HepG2 (cell line): ENCODE results near the gene DOK4. TPM values are rescaled to one million over a fixed set of nuclear protein-coding genes. Genes with fewer than 3 reads are reported as not detected.
A peak's percentile ranks its signal among the peaks of the same experiment; 100 is the strongest.

Experiments used
- ATAD3A ChIP-seq: sonication (generic); formaldehyde crosslinking; IDR thresholded peaks from 2 replicates; pipeline ENCODE4 v1.4.0; 2020; ENCODE audit warnings: missing genetic modification reagents
- CHCHD3 ChIP-seq: sonication (generic); formaldehyde crosslinking; IDR thresholded peaks from 2 replicates; pipeline ENCODE4 v1.8.0; 2022; ENCODE audit warnings: mild to moderate bottlenecking, missing genetic modification reagents, moderate library complexity
- MIXL1 ChIP-seq: IDR thresholded peaks from 2 replicates; pipeline ENCODE4 v1.6.1; 2016
- PAWR ChIP-seq: sonication (generic); formaldehyde crosslinking; IDR thresholded peaks from 2 replicates; pipeline ENCODE4 v1.4.0; 2020; ENCODE audit warnings: missing genetic modification reagents, mild to moderate bottlenecking, borderline replicate concordance
- POGK ChIP-seq: sonication (generic); formaldehyde crosslinking; conservative IDR thresholded peaks from 2 replicates; pipeline ENCODE4 v1.8.0; 2022; ENCODE audit warnings: mild to moderate bottlenecking, moderate library complexity, missing genetic modification reagents
- RORA ChIP-seq: sonication (generic); formaldehyde crosslinking; IDR thresholded peaks from 2 replicates; pipeline ENCODE4 v1.5.0; 2020; ENCODE audit warnings: mild to moderate bottlenecking, missing genetic modification reagents, moderate library complexity
- SIN3A ChIP-seq: IDR thresholded peaks from 2 replicates; pipeline ENCODE4 v1.6.1; 2011; ENCODE audit warnings: low read depth, mild to moderate bottlenecking, control low read depth, low read length, borderline replicate concordance
- SKIL ChIP-seq: sonication (generic); formaldehyde crosslinking; IDR thresholded peaks from 2 replicates; pipeline ENCODE4 v1.8.0; 2022; ENCODE audit warnings: missing genetic modification reagents, mild to moderate bottlenecking, moderate library complexity, borderline replicate concordance
- TERF1 ChIP-seq: sonication (generic); formaldehyde crosslinking; IDR thresholded peaks from 2 replicates; pipeline ENCODE4 v1.8.0; 2022; ENCODE audit warnings: mild to moderate bottlenecking, missing genetic modification reagents, moderate library complexity
- TFDP1 ChIP-seq: IDR thresholded peaks from 2 replicates; pipeline ENCODE4 v1.6.1; 2016; ENCODE audit warnings: missing compliant biosample characterization, missing genetic modification reagents, borderline replicate concordance
- UBTF ChIP-seq: sonication (generic); formaldehyde crosslinking; IDR thresholded peaks from 2 replicates; pipeline ENCODE4 v1.4.0; 2020; ENCODE audit warnings: mild to moderate bottlenecking, missing genetic modification reagents
- ZBTB39 ChIP-seq: sonication (generic); formaldehyde crosslinking; IDR thresholded peaks from 2 replicates; pipeline ENCODE4 v1.5.0; 2020; ENCODE audit warnings: missing genetic modification reagents
- ZFP37 ChIP-seq: sonication (generic); formaldehyde crosslinking; IDR thresholded peaks from 2 replicates; pipeline ENCODE4 v1.4.0; 2020; ENCODE audit warnings: missing genetic modification reagents, borderline replicate concordance
- ZNF563 ChIP-seq: sonication (generic); formaldehyde crosslinking; IDR thresholded peaks from 2 replicates; pipeline ENCODE4 v1.8.0; 2022; ENCODE audit warnings: mild to moderate bottlenecking, moderate library complexity, missing genetic modification reagents
- ZNF713 ChIP-seq: sonication (generic); formaldehyde crosslinking; IDR thresholded peaks from 2 replicates; pipeline ENCODE4 v1.4.0; 2020; ENCODE audit warnings: mild to moderate bottlenecking, missing genetic modification reagents
- ZNF766 ChIP-seq: sonication (generic); formaldehyde crosslinking; IDR thresholded peaks from 2 replicates; pipeline ENCODE4 v1.5.0; 2020; ENCODE audit warnings: missing genetic modification reagents, borderline replicate concordance
- polyA plus RNA-seq, 8 experiments: library from polyadenylated mRNA; depleted of rRNA in 3 of 8; stranded (reverse) in 7 of 8; unstranded in 1 of 8; fragments of >200 nt; fragmentation: Illumina TruSeq in 4 of 8; extraction: Trizol in 4 of 8; gene quantifications; 2 replicates each; pipeline versions ENCODE4 v1.2.1 to v1.2.3, GENCODE V29; 2011 to 2016; ENCODE audit warnings: low read depth in 4 of 8, missing spikeins in 1 of 8, mixed read lengths in 1 of 8; ENCODE audit not compliant: insufficient read depth in 1 of 8
- total RNA-seq, 5 experiments: library from RNA; depleted of rRNA; stranded (reverse); fragments of >200 nt; fragmentation: Illumina TruSeq; extraction: Trizol; gene quantifications; 2 replicates each; pipeline ENCODE4 v1.2.3, GENCODE V29; 2016; ENCODE audit warnings: low read depth in 1 of 5

DOK4 gene
- total and polyA plus RNA-seq, 2 of the 13 experiments (the other 11 are each of a cell fraction or from before 2014, with no cell fraction given) = 52.7 to 70.0 TPM

- TF ChIP-seq SKIL (peak; percentile 35; the same call in 1 of the 2 replicates), ZFP37 (0 out of 2 replicates have a peak, but pooled peaks have one; percentile 65), ZNF563 (CRISPR knock-in tag) (0 out of 2 replicates have a peak, but pooled peaks have one; percentile 2), ZNF713 (no peak), CHCHD3 (CRISPR knock-in tag) (no peak), ZNF766 (0 out of 2 replicates have a peak, but pooled peaks have one; percentile 5), TERF1 (no peak), POGK (CRISPR knock-in tag) (peak; percentile 60; the same call in 1 of the 2 replicates), SIN3A (0 out of 2 replicates have a peak, but pooled peaks have one; percentile 57), ZBTB39 (CRISPR knock-in tag) (no peak), ATAD3A (CRISPR knock-in tag) (no peak), MIXL1 (CRISPR knock-in tag) (peak; percentile 70; the same call in 1 of the 2 replicates), RORA (CRISPR knock-in tag) (no peak), UBTF (peak; percentile 47; the same call in 1 of the 2 replicates), TFDP1 (peak; percentile 24; the same call in 1 of the 2 replicates), PAWR (CRISPR knock-in tag) (no peak)
Measured at GRCh38 chr16:57471852-57472664, 14.2 kb downstream of the DOK4 start (continued).
